IMR-90 (cell line): ENCODE data around the gene BCAS3. TPM values are rescaled to one million over a fixed set of nuclear protein-coding genes. Genes with fewer than 3 reads are reported as not detected.

Experiments
- ATAC-seq: fragments of 200-7000 bp; cut with Tn5 transposase; 2 replicates; pipeline ENCODE4 v1.9.1; 2020; ENCODE audit warnings: low read depth, mild to moderate bottlenecking, moderate library complexity
- BruUV-seq: library from RNA; stranded (reverse); fragments of 400-500 nt; replicated peaks from 2 replicates; lab custom pipeline; 2021; lab: Mats Ljungman, UMichigan
- CTCF ChIA-PET: fragments of 300-600 bp; formaldehyde crosslinking; extraction: SDS; loops from one replicate; lab custom pipeline; 2021; ENCODE audit warnings: antibody characterized with exemption; lab: Yijun Ruan, JAX
- POLR2A ChIA-PET: fragments of 300-600 bp; sonication (Branson Sonifier 250); formaldehyde crosslinking; loops from one replicate; lab custom pipeline; 2022; ENCODE audit warnings: antibody characterized with exemption; ENCODE audit not compliant: unreplicated experiment; lab: Charles Lee
- DNase-seq: peaks from one replicate; pipeline ENCODE4 v3.0.0; 2013
- H2AFZ ChIP-seq: replicated peaks from 2 replicates; pipeline ENCODE3; 2013; ENCODE audit warnings: low read length, mild to moderate bottlenecking; ENCODE audit not compliant: poor library complexity
- H2AK5ac ChIP-seq: 2 replicates; pipeline ENCODE4 v1.6.1; 2013; ENCODE audit warnings: low read depth, low read length, inconsistent platforms
- H2AK9ac ChIP-seq: replicated peaks from 2 replicates; pipeline ENCODE3; 2013; ENCODE audit warnings: mild to moderate bottlenecking, low read depth, low read length, moderate library complexity; ENCODE audit not compliant: poor library complexity
- H2BK120ac ChIP-seq: 2 replicates; pipeline ENCODE4 v1.6.1; 2013; ENCODE audit warnings: low read depth, low read length, inconsistent platforms
- H2BK15ac ChIP-seq: 3 replicates; pipeline ENCODE4 v1.6.1; 2013; ENCODE audit warnings: low read depth, low read length, inconsistent platforms
- H2BK20ac ChIP-seq: 2 replicates; pipeline ENCODE4 v1.6.1; 2013; ENCODE audit warnings: low read depth, mild to moderate bottlenecking, inconsistent platforms, low read length, moderate library complexity
- H2BK5ac ChIP-seq: 2 replicates; pipeline ENCODE4 v1.6.1; 2013; ENCODE audit warnings: mild to moderate bottlenecking, low read depth, low read length, inconsistent platforms; ENCODE audit not compliant: poor library complexity, severe bottlenecking
- H3K14ac ChIP-seq: replicated peaks from 2 replicates; pipeline ENCODE4 v1.6.1; 2013; ENCODE audit warnings: low read depth, low read length, inconsistent platforms
- H3K18ac ChIP-seq: 2 replicates; pipeline ENCODE4 v1.6.1; 2013; ENCODE audit warnings: low read depth, low read length, control low read depth
- H3K23ac ChIP-seq: 2 replicates; pipeline ENCODE4 v1.6.1; 2013; ENCODE audit warnings: low read depth, low read length, inconsistent platforms
- H3K27ac ChIP-seq: 2 replicates; pipeline ENCODE4 v1.5.1; 2013; ENCODE audit warnings: mild to moderate bottlenecking, control low read depth, low read length; ENCODE audit not compliant: insufficient read depth
- H3K27me3 ChIP-seq: 2 replicates; pipeline ENCODE4 v1.6.1; 2013; ENCODE audit warnings: low read length; ENCODE audit not compliant: control insufficient read depth, insufficient read depth
- H3K36me3 ChIP-seq: 2 replicates; pipeline ENCODE4 v1.6.1; 2013; ENCODE audit warnings: low read length, mixed read lengths; ENCODE audit not compliant: control insufficient read depth, insufficient read depth
- H3K4ac ChIP-seq: 2 replicates; pipeline ENCODE4 v1.6.1; 2013; ENCODE audit warnings: low read depth, low read length, inconsistent platforms
- H3K4me1 ChIP-seq: 2 replicates; pipeline ENCODE4 v1.6.1; 2013; ENCODE audit warnings: low read length, mixed read lengths; ENCODE audit not compliant: control insufficient read depth, insufficient read depth
- H3K4me2 ChIP-seq: 2 replicates; pipeline ENCODE4 v1.6.1; 2013; ENCODE audit warnings: low read depth, mild to moderate bottlenecking, control low read depth, low read length, moderate library complexity
- H3K4me3 ChIP-seq: 2 replicates; pipeline ENCODE4 v1.5.1; 2013; ENCODE audit warnings: low read depth, mild to moderate bottlenecking, control low read depth, low read length, moderate library complexity; ENCODE audit not compliant: insufficient read depth
- H3K56ac ChIP-seq: 2 replicates; pipeline ENCODE4 v1.6.1; 2013; ENCODE audit warnings: low read length, inconsistent platforms; ENCODE audit not compliant: insufficient read depth; ENCODE audit errors: extremely low read depth
- H3K79me1 ChIP-seq, 2 experiments: 2 replicates each; pipeline ENCODE4 v1.6.1; 2013; ENCODE audit warnings: low read length in 2 of 2, inconsistent platforms in 1 of 2, low read depth in 1 of 2
- H3K9ac ChIP-seq: 2 replicates; pipeline ENCODE4 v1.6.1; 2013; ENCODE audit warnings: low read depth, low read length, control low read depth
- H3K9me1 ChIP-seq: 2 replicates; pipeline ENCODE4 v1.6.1; 2013; ENCODE audit warnings: low read length, inconsistent platforms; ENCODE audit not compliant: insufficient read depth
- H3K9me3 ChIP-seq: 2 replicates; pipeline ENCODE4 v1.6.1; 2013; ENCODE audit warnings: low read length; ENCODE audit not compliant: control insufficient read depth, insufficient read depth
- H4K20me1 ChIP-seq: 2 replicates; pipeline ENCODE4 v1.6.1; 2013; ENCODE audit warnings: low read length, inconsistent platforms; ENCODE audit not compliant: insufficient read depth
- H4K5ac ChIP-seq: 2 replicates; pipeline ENCODE4 v1.6.1; 2013; ENCODE audit warnings: mild to moderate bottlenecking, low read depth, low read length, control low read depth
- H4K8ac ChIP-seq, 2 experiments: 2 replicates each; pipeline ENCODE4 v1.6.1; 2013; ENCODE audit warnings: low read depth in 2 of 2, low read length in 2 of 2, control low read depth in 1 of 2, inconsistent platforms in 1 of 2
- H4K91ac ChIP-seq: 2 replicates; pipeline ENCODE4 v1.6.1; 2013; ENCODE audit warnings: low read depth, low read length, inconsistent platforms; ENCODE audit not compliant: insufficient read depth
- BHLHE40 ChIP-seq: fragments of 150-350 bp; IDR thresholded peaks from 2 replicates; pipeline ENCODE4 v1.6.1; 2016; ENCODE audit warnings: mild to moderate bottlenecking, low read depth, low read length
- CEBPB ChIP-seq: IDR thresholded peaks from 2 replicates; pipeline ENCODE4 v1.6.1; 2012; ENCODE audit warnings: low read depth, low read length, improper control_type of control experiment
- MAFK ChIP-seq: IDR thresholded peaks from 2 replicates; pipeline ENCODE4 v1.6.1; 2012; ENCODE audit warnings: low read depth, low read length, improper control_type of control experiment
- MXI1 ChIP-seq: IDR thresholded peaks from 2 replicates; pipeline ENCODE4 v1.6.1; 2012; ENCODE audit warnings: low read depth, mild to moderate bottlenecking, low read length, moderate library complexity, borderline replicate concordance
- NFE2L2 ChIP-seq: fragments of 150-350 bp; IDR thresholded peaks from 2 replicates; pipeline ENCODE4 v1.6.1; 2016; ENCODE audit warnings: low read depth, mild to moderate bottlenecking, low read length
- WGBS, 2 experiments: methylation state at CpG; one replicate each; pipeline versions ENCODE4 v1.1.5 to v1.1.7; 2013; ENCODE audit warnings: missing lambda C conversion rate in 2 of 2; ENCODE audit not compliant: insufficient read length in 1 of 2; ENCODE audit errors: extremely low coverage in 2 of 2; 5-methylcytosine and 5-hydroxymethylcytosine counted together
- dilution Hi-C: fragments of 300-500 bp; cut with HindIII; formaldehyde crosslinking; loops from one replicate; pipeline ENCODE4 v1.14.3; 2018; ENCODE audit warnings: low sequenced_read_pairs; ENCODE audit not compliant: unreplicated experiment
- in situ Hi-C: fragments of 300-500 bp; cut with MboI; formaldehyde crosslinking; loops from 3 replicates; pipeline ENCODE4 v1.14.3; 2019; ENCODE audit warnings: low sequenced_read_pairs, inconsistent platforms, mixed read lengths
- intact Hi-C: fragments of 100-400 bp; cut with micrococcal nuclease; formaldehyde crosslinking; loops from 2 replicates; pipeline ENCODE4 v1.10.0; 2022
- polyA plus RNA-seq, 3 experiments: library from polyadenylated mRNA; depleted of rRNA; stranded (reverse); fragments of >200 nt; gene quantifications; 2 replicates each; pipeline ENCODE4 v1.2.3, GENCODE V29; 2012; ENCODE audit warnings: low replicate concordance in 1 of 3
- total RNA-seq: library from RNA; depleted of rRNA; stranded (reverse); fragments of >200 nt; gene quantifications from 2 replicates; pipeline ENCODE4 v1.2.3, GENCODE V29; 2012
- TF ChIP-seq, protein P1 (sequence below): fragments of 150-350 bp; IDR thresholded peaks from 2 replicates; pipeline ENCODE4 v1.6.1; 2017; ENCODE audit warnings: mild to moderate bottlenecking, antibody characterized with exemption, low read length, low read depth

Gene BCAS3
- total and polyA plus RNA-seq, 2 of the 4 experiments (the other 2 are of a cell fraction), result 6.3 to 27.1 TPM

DNA sequence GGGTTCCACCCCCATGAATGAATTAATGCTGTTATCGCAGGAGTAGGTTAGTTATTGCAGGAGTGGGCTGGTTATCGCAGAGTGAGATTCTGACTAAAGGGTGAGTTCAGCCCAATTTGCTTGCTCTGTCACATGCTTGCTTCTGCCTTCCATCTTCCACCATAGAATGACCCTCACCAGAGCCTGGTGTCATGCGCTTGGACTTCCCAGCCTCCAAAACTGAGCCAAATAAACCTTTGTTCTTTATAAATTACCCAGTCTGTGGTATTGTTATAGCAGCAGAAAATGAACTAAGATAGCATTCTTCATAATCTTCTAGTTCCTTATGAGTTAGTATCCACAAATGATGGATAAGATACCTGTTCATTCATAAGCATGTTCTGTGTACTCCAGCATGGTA lies 486.9 kb downstream of the BCAS3 start:
- Histone ChIP-seq H4K91ac (no peak overlapping the region), H2BK20ac (no peak overlapping the region), H2AFZ (no peak overlapping the region), H3K4me2 (no peak overlapping the region), H3K4me3 (no peak overlapping the region), H3K9ac (no peak overlapping the region), H2BK120ac (no peak overlapping the region), H4K5ac (no peak overlapping the region), H3K23ac (no peak overlapping the region), H3K9me3 (peaks cover 4% of the 10 kb centered on the region; the same call in 1 of the 2 replicates), H3K4me1 (peaks cover 4% of the 10 kb centered on the region), H3K18ac (no peak overlapping the region), H2AK5ac (no peak overlapping the region), H3K27me3 (no peaks in the 10 kb centered on the region), H3K36me3 (no peaks in the 10 kb centered on the region), H3K9me1 (no peaks in the 10 kb centered on the region; the same call in 1 of the 2 replicates), H2AK9ac (no peak overlapping the region), H2BK15ac (no peak overlapping the region), H3K4ac (no peak overlapping the region), H4K8ac (no peak overlapping the region), H3K79me1 (peaks cover 0 to 2% of the 10 kb centered on the region in 2 experiments; a peak in 1 of 4 replicates), H2BK5ac (no peak overlapping the region), H3K56ac (no peak overlapping the region), H3K27ac (no peak overlapping the region), H4K20me1 (no peaks in the 10 kb centered on the region), H3K14ac (no peak overlapping the region)
- dilution Hi-C loops, result no loop called here
- BruUV-seq, result no TSS peak
- no CpG with 5 or more reads among the region's 3 CpGs for WGBS, 2 experiments
- no peak for DNase-seq
- in situ Hi-C loops, result loop anchor here (5.0 kb wide), 1 partner anchor 33 kb away; no protein-coding TSS in a partner anchor
- ChIA-PET CTCF (no interaction called here), POLR2A (no interaction called here)
- intact Hi-C loops, result no loop called here
- no peak for TF ChIP-seq NFE2L2
- TF ChIP-seq, protein P1, sequence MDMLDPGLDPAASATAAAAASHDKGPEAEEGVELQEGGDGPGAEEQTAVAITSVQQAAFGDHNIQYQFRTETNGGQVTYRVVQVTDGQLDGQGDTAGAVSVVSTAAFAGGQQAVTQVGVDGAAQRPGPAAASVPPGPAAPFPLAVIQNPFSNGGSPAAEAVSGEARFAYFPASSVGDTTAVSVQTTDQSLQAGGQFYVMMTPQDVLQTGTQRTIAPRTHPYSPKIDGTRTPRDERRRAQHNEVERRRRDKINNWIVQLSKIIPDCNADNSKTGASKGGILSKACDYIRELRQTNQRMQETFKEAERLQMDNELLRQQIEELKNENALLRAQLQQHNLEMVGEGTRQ, result no peak
- no peak for TF ChIP-seq CEBPB
- TF ChIP-seq MXI1, result no peak
- no peak for TF ChIP-seq BHLHE40
- TF ChIP-seq MAFK, result no peak
- no peak for ATAC-seq
